Activated B cell treated with CpG ODN at 0.5 μM for 24 hours (primary cell): Measurements from ENCODE around the gene MDFIC. TPM values are rescaled to one million over a fixed set of nuclear protein-coding genes. Genes with fewer than 3 reads are reported as not detected.

Source experiments
- ATAC-seq: fragments of 200-7000 bp; cut with Tn5 transposase; one replicate; pipeline ENCODE4 v1.10.0; 2021; ENCODE audit warnings: low read depth, mild to moderate bottlenecking, moderate library complexity
- CTCF ChIA-PET: fragments of 350-600 bp; sonication (Branson Sonifier 250); formaldehyde crosslinking; loops from one replicate; lab custom pipeline; 2021; ENCODE audit warnings: antibody characterized with exemption; lab: Charles Lee
- POLR2A ChIA-PET: fragments of 350-600 bp; sonication (Branson Sonifier 250); formaldehyde crosslinking; loops from one replicate; lab custom pipeline; 2021; ENCODE audit warnings: antibody characterized with exemption; lab: Charles Lee
- DNase-seq: peaks from one replicate; pipeline ENCODE4 v3.0.0; 2022
- H3K27ac Mint-ChIP-seq: one replicate; pipeline ENCODE4 v1.8.0; 2020; ENCODE audit warnings: mixed read lengths
- H3K27me3 Mint-ChIP-seq: one replicate; pipeline ENCODE4 v1.8.0; 2021; ENCODE audit warnings: mixed read lengths
- H3K36me3 Mint-ChIP-seq: one replicate; pipeline ENCODE4 v1.8.0; 2021; ENCODE audit warnings: low read depth, mixed read lengths
- H3K4me1 Mint-ChIP-seq: one replicate; pipeline ENCODE4 v1.8.0; 2021; ENCODE audit warnings: mixed read lengths
- H3K4me3 Mint-ChIP-seq: one replicate; pipeline ENCODE4 v1.8.0; 2020; ENCODE audit warnings: mild to moderate bottlenecking, mixed read lengths
- H3K9me3 Mint-ChIP-seq: one replicate; pipeline ENCODE4 v1.8.0; 2020; ENCODE audit warnings: mixed read lengths
- CTCF ChIP-seq: fragments of 200-600 bp; IDR thresholded peaks from one replicate; pipeline ENCODE4 v1.8.0; 2022; ENCODE audit warnings: antibody characterized with exemption, mild to moderate bottlenecking
- intact Hi-C: fragments of 100-400 bp; cut with micrococcal nuclease; formaldehyde crosslinking; loops from one replicate; pipeline ENCODE4 v1.15.1; 2024
- total RNA-seq: library from RNA; stranded (reverse); gene quantifications from 2 replicates; pipeline ENCODE4 v1.2.3, GENCODE V29; 2022

MDFIC gene
- total RNA-seq, 1 donor from 2014 or later, result 139 TPM

GRCh38 chr7:114986190-114987180 lies 64.6 kb downstream of the MDFIC start:
- H3K27ac Mint-ChIP-seq, result peak overlapping the region; percentile 13
- POLR2A ChIA-PET, result no interaction called here
- DNase-seq (no peak), ATAC-seq (no peak)
- H3K4me3 Mint-ChIP-seq, result no peak overlapping the region
- peaks cover 2% of the 10 kb centered on the region for H3K9me3 Mint-ChIP-seq
- CTCF ChIA-PET, result no interaction called here
- peaks cover 24% of the 10 kb centered on the region for H3K4me1 Mint-ChIP-seq
- TF ChIP-seq CTCF, result no peak
- H3K36me3 Mint-ChIP-seq, result peaks cover 64% of the 10 kb centered on the region
- no peaks in the 10 kb centered on the region for H3K27me3 Mint-ChIP-seq
- intact Hi-C loops, result no loop called here

- peaks cover 19% of the 10 kb centered on the region for H3K4me1 Mint-ChIP-seq
- CTCF ChIA-PET, result interaction anchor here (2.0 kb wide), 1 partner anchor 123 kb away, joined by 8 read pairs; no protein-coding TSS in a partner anchor
These were observed 66.1 kb downstream of the MDFIC start for GRCh38 chr7:114988026-114988425.

GRCh38 chr7:114988755-114989375 lies 67.0 kb downstream of the MDFIC start:
- POLR2A ChIA-PET, result interaction anchor here (0.6 kb wide), 1 partner anchor 9 kb away, joined by 3 read pairs; no protein-coding TSS in a partner anchor

More at GRCh38 chr7:114988026-114988425, 66.1 kb downstream of the MDFIC start:
- no peak for TF ChIP-seq CTCF
- H3K9me3 Mint-ChIP-seq, result peaks cover 2% of the 10 kb centered on the region
- no peak for ATAC-seq
- H3K36me3 Mint-ChIP-seq, result peaks cover 54% of the 10 kb centered on the region
- DNase-seq, result no peak
- POLR2A ChIA-PET, result no interaction called here
- H3K27me3 Mint-ChIP-seq, result no peaks in the 10 kb centered on the region
- intact Hi-C loops, result no loop called here
- H3K27ac Mint-ChIP-seq, result no peak overlapping the region
- H3K4me3 Mint-ChIP-seq, result no peak overlapping the region

GRCh38 chr7:114989531-114989930 lies 67.6 kb downstream of the MDFIC start:
- no peak for DNase-seq
- Mint-ChIP-seq H3K9me3 (peaks cover 2% of the 10 kb centered on the region), H3K4me3 (no peak overlapping the region), H3K4me1 (peaks cover 19% of the 10 kb centered on the region), H3K27me3 (no peaks in the 10 kb centered on the region), H3K27ac (no peak overlapping the region), H3K36me3 (peaks cover 52% of the 10 kb centered on the region)
- POLR2A ChIA-PET, result no interaction called here
- CTCF ChIA-PET, result interaction anchor here (2.0 kb wide), 1 partner anchor 124 kb away, joined by 8 read pairs; no protein-coding TSS in a partner anchor
- intact Hi-C loops, result loop anchor here (1.0 kb wide), 1 partner anchor 8 kb away; no protein-coding TSS in a partner anchor
- ATAC-seq, result no peak
- no peak for TF ChIP-seq CTCF

More at GRCh38 chr7:114988755-114989375, 67.0 kb downstream of the MDFIC start:
- CTCF ChIA-PET, result interaction anchor here (2.0 kb wide), 1 partner anchor 124 kb away, joined by 8 read pairs; no protein-coding TSS in a partner anchor
- peaks cover 52% of the 10 kb centered on the region for H3K36me3 Mint-ChIP-seq
- H3K27me3 Mint-ChIP-seq, result no peaks in the 10 kb centered on the region
- peaks cover 2% of the 10 kb centered on the region for H3K9me3 Mint-ChIP-seq
- peaks cover 21% of the 10 kb centered on the region for H3K4me1 Mint-ChIP-seq
- TF ChIP-seq CTCF, result no peak
- DNase-seq, result no peak
- no peak overlapping the region for H3K4me3 Mint-ChIP-seq
- no peak for ATAC-seq
- intact Hi-C loops, result loop anchor here (1.0 kb wide), 1 partner anchor 8 kb away; no protein-coding TSS in a partner anchor
- H3K27ac Mint-ChIP-seq, result no peak overlapping the region
